ENCODE data around the gene SPINK4.
A peak's percentile ranks its signal among the peaks of the same experiment; 100 is the strongest.

Gene SPINK4

GRCh38 chr9:33239921-33240320, at the start of gene SPINK4:
Gene SPINK4 (plus strand): TSS chr9:33240167. CDS start chr9:33240209, 42 bp downstream.
- no peak for DNase-seq

GRCh38 chr9:33192493-33193255, 47.3 kb upstream of the SPINK4 start:
- DNase-seq, result no peak

GRCh38 chr9:33193818-33194217, 46.1 kb upstream of the SPINK4 start:
- DNase-seq, result no peak

- DNase-seq, result no peak
Observed at GRCh38 chr9:33196736-33197135, 43.2 kb upstream of the SPINK4 start.

GRCh38 chr9:33197279-33198152, 42.5 kb upstream of the SPINK4 start:
- DNase-seq, result no peak

GRCh38 chr9:33198165-33198564, 41.8 kb upstream of the SPINK4 start:
- DNase-seq, result no peak

- no peak for DNase-seq
Observed at GRCh38 chr9:33202018-33202417, 37.9 kb upstream of the SPINK4 start.

- no peak for DNase-seq
Observed at GRCh38 chr9:33202552-33203201, 37.3 kb upstream of the SPINK4 start.

GRCh38 chr9:33209394-33209793, 30.6 kb upstream of the SPINK4 start:
- no peak for DNase-seq

- DNase-seq, result no peak
Observed at GRCh38 chr9:33210006-33210715, 29.8 kb upstream of the SPINK4 start.

- no peak for DNase-seq
Observed at GRCh38 chr9:33211695-33212393, 28.1 kb upstream of the SPINK4 start.

GRCh38 chr9:33220681-33221567, 19.0 kb upstream of the SPINK4 start:
- no peak for DNase-seq

GRCh38 chr9:33221568-33221884, 18.4 kb upstream of the SPINK4 start:
- no peak for DNase-seq

GRCh38 chr9:33222031-33222430, 17.9 kb upstream of the SPINK4 start:
- DNase-seq, result no peak

- no peak for DNase-seq
Observed at GRCh38 chr9:33223696-33224095, 16.3 kb upstream of the SPINK4 start.

GRCh38 chr9:33225319-33226147, 14.4 kb upstream of the SPINK4 start:
- DNase-seq, result peak; percentile 50

GRCh38 chr9:33227008-33227398, 13.0 kb upstream of the SPINK4 start:
- no peak for DNase-seq

GRCh38 chr9:33227741-33228140, 12.2 kb upstream of the SPINK4 start:
- DNase-seq, result no peak

GRCh38 chr9:33228606-33229005, 11.4 kb upstream of the SPINK4 start:
- DNase-seq, result no peak

GRCh38 chr9:33229359-33230114, 10.4 kb upstream of the SPINK4 start:
- peak; percentile 34 for DNase-seq
